SK-N-SH treated with all-trans-retinoic acid at 6 μM for 48 hours (cell line): Measurements from ENCODE around the gene SLC25A20.

Experiments
- ATAC-seq: fragments of 200-7000 bp; cut with Tn5 transposase; 3 replicates; pipeline ENCODE4 v1.9.1; 2020; ENCODE audit warnings: mild to moderate bottlenecking, moderate library complexity
- ARNTL ChIP-seq: fragments of 450-650 bp; formaldehyde crosslinking; IDR thresholded peaks from 2 replicates; pipeline ENCODE4 v1.5.0; 2020; ENCODE audit warnings: low read depth, mild to moderate bottlenecking, moderate library complexity, borderline replicate concordance
- BACH2 ChIP-seq: fragments of 250-450 bp; sonication (Bioruptor Pico); IDR thresholded peaks from 2 replicates; pipeline ENCODE4 v1.9.0; 2021; ENCODE audit warnings: mild to moderate bottlenecking, borderline replicate concordance
- CREB5 ChIP-seq: fragments of 250-450 bp; sonication (Bioruptor Pico); IDR thresholded peaks from 2 replicates; pipeline ENCODE4 v1.5.1; 2020; ENCODE audit warnings: low read depth, mild to moderate bottlenecking, moderate library complexity
- CSDC2 ChIP-seq: fragments of 250-450 bp; sonication (Bioruptor Pico); IDR thresholded peaks from 2 replicates; pipeline ENCODE4 v1.5.0; 2020; ENCODE audit warnings: mild to moderate bottlenecking, moderate library complexity
- GLIS3 ChIP-seq: fragments of 250-450 bp; sonication (Bioruptor Pico); IDR thresholded peaks from 2 replicates; pipeline ENCODE4 v1.5.0; 2020; ENCODE audit warnings: mild to moderate bottlenecking, moderate library complexity
- ISL1 ChIP-seq: fragments of 250-450 bp; sonication (Bioruptor Pico); IDR thresholded peaks from 2 replicates; pipeline ENCODE4 v2.1.2; 2022; ENCODE audit warnings: mild to moderate bottlenecking, moderate library complexity
- OSR1 ChIP-seq: fragments of 250-450 bp; sonication (Bioruptor Pico); IDR thresholded peaks from 2 replicates; pipeline ENCODE4 v1.8.0; 2022; ENCODE audit warnings: moderate library complexity, mild to moderate bottlenecking, inconsistent platforms
- PATZ1 ChIP-seq: fragments of 250-450 bp; sonication (Bioruptor Pico); IDR thresholded peaks from 2 replicates; pipeline ENCODE4 v1.8.0; 2020; ENCODE audit warnings: mild to moderate bottlenecking, moderate library complexity, borderline replicate concordance
- POU6F1 ChIP-seq: fragments of 250-450 bp; sonication (Bioruptor Pico); IDR thresholded peaks from 2 replicates; pipeline ENCODE4 v1.8.0; 2021; ENCODE audit warnings: low read depth, mild to moderate bottlenecking, moderate library complexity, borderline replicate concordance
- PPARA ChIP-seq: fragments of 250-450 bp; sonication (Bioruptor Pico); IDR thresholded peaks from 2 replicates; pipeline ENCODE4 v1.5.0; 2020; ENCODE audit warnings: mild to moderate bottlenecking, borderline replicate concordance
- RARB ChIP-seq: fragments of 250-450 bp; sonication (Bioruptor Pico); IDR thresholded peaks from 2 replicates; pipeline ENCODE4 v1.8.0; 2021; ENCODE audit warnings: mild to moderate bottlenecking, moderate library complexity
- SNAI2 ChIP-seq: fragments of 250-450 bp; sonication (Bioruptor Pico); IDR thresholded peaks from 2 replicates; pipeline ENCODE4 v1.5.0; 2020; ENCODE audit warnings: mild to moderate bottlenecking, moderate library complexity
- TCF4 ChIP-seq: fragments of 250-450 bp; sonication (Bioruptor Pico); IDR thresholded peaks from 2 replicates; pipeline ENCODE4 v1.8.0; 2021; ENCODE audit warnings: mild to moderate bottlenecking, moderate library complexity, borderline replicate concordance
- TOX ChIP-seq: fragments of 250-450 bp; sonication (Bioruptor Pico); IDR thresholded peaks from 2 replicates; pipeline ENCODE4 v1.8.0; 2021; ENCODE audit warnings: mild to moderate bottlenecking, moderate library complexity, borderline replicate concordance
- TSHZ2 ChIP-seq: fragments of 250-450 bp; sonication (Bioruptor Pico); IDR thresholded peaks from 2 replicates; pipeline ENCODE4 v1.5.0; 2020; ENCODE audit warnings: mild to moderate bottlenecking, moderate library complexity
- ZC3H10 ChIP-seq: fragments of 250-450 bp; sonication (Bioruptor Pico); IDR thresholded peaks from 2 replicates; pipeline ENCODE4 v1.5.1; 2021; ENCODE audit warnings: mild to moderate bottlenecking, moderate library complexity
- ZFP3 ChIP-seq: fragments of 250-450 bp; sonication (Bioruptor Pico); IDR thresholded peaks from 2 replicates; pipeline ENCODE4 v1.5.0; 2020; ENCODE audit warnings: mild to moderate bottlenecking, moderate library complexity
- ZFP30 ChIP-seq: fragments of 450-650 bp; formaldehyde crosslinking; IDR thresholded peaks from 2 replicates; pipeline ENCODE4 v1.5.0; 2022; ENCODE audit warnings: mild to moderate bottlenecking, moderate library complexity
- ZNF565 ChIP-seq: fragments of 450-650 bp; formaldehyde crosslinking; conservative IDR thresholded peaks from 2 replicates; pipeline ENCODE4 v1.5.0; 2020; ENCODE audit warnings: low read depth, mild to moderate bottlenecking, moderate library complexity
- ZNF70 ChIP-seq: fragments of 450-650 bp; formaldehyde crosslinking; IDR thresholded peaks from 2 replicates; pipeline ENCODE4 v1.5.0; 2020; ENCODE audit warnings: mild to moderate bottlenecking, moderate library complexity
- ZNF8 ChIP-seq: fragments of 450-650 bp; formaldehyde crosslinking; IDR thresholded peaks from 2 replicates; pipeline ENCODE4 v1.5.0; 2020; ENCODE audit warnings: mild to moderate bottlenecking, moderate library complexity

SLC25A20 gene

GRCh38 chr3:48837163-48837562, 61.5 kb downstream of the SLC25A20 start:
- TF ChIP-seq ISL1 (CRISPR knock-in tag): no peak
- TF ChIP-seq PPARA (CRISPR knock-in tag): no peak
- no peak for TF ChIP-seq ZNF565 (CRISPR knock-in tag)
- TF ChIP-seq ZFP30 (CRISPR knock-in tag): no peak
- TF ChIP-seq TOX (CRISPR knock-in tag): no peak
- TF ChIP-seq BACH2 (CRISPR knock-in tag): no peak
- no peak for TF ChIP-seq CSDC2 (CRISPR knock-in tag)
- no peak for TF ChIP-seq GLIS3 (CRISPR knock-in tag)
- no peak for TF ChIP-seq SNAI2 (CRISPR knock-in tag)
- no peak for TF ChIP-seq POU6F1 (CRISPR knock-in tag)
- TF ChIP-seq ZNF8 (CRISPR knock-in tag): no peak
- TF ChIP-seq TCF4 (CRISPR knock-in tag): no peak
- no peak for TF ChIP-seq ZC3H10 (CRISPR knock-in tag)
- no peak for TF ChIP-seq CREB5 (CRISPR knock-in tag)
- TF ChIP-seq ZNF70: no peak
- no peak for TF ChIP-seq TSHZ2
- no peak for TF ChIP-seq ARNTL
- ATAC-seq: no peak

GRCh38 chr3:48835650-48836366, 62.9 kb downstream of the SLC25A20 start:
- no peak for ATAC-seq
- TF ChIP-seq ISL1 (CRISPR knock-in tag) (no peak), ARNTL (no peak), ZNF565 (CRISPR knock-in tag) (no peak), PPARA (CRISPR knock-in tag) (no peak), ZNF8 (CRISPR knock-in tag) (no peak), CREB5 (CRISPR knock-in tag) (no peak), TCF4 (CRISPR knock-in tag) (no peak), POU6F1 (CRISPR knock-in tag) (no peak), ZFP30 (CRISPR knock-in tag) (no peak), TOX (CRISPR knock-in tag) (no peak), SNAI2 (CRISPR knock-in tag) (no peak), ZNF70 (no peak), PATZ1 (CRISPR knock-in tag) (no peak), RARB (CRISPR knock-in tag) (no peak), OSR1 (CRISPR knock-in tag) (no peak), ZC3H10 (CRISPR knock-in tag) (no peak), GLIS3 (CRISPR knock-in tag) (no peak), TSHZ2 (no peak), ZFP3 (no peak)
